PC-3 (cell line): ENCODE measurements around the gene SH2B3. TPM values are rescaled to one million over a fixed set of nuclear protein-coding genes. Genes with fewer than 3 reads are reported as not detected.
"Not testable (repeated sequence)": the region's sequence is repeated elsewhere in the genome, so short reads cannot be mapped to it uniquely, and the experiment has no call there.

Experiments used
- ATAC-seq: fragments of 200-7000 bp; cut with Tn5 transposase; 2 replicates; pipeline ENCODE4 v1.9.1; 2020; ENCODE audit warnings: mild to moderate bottlenecking, moderate library complexity
- BruUV-seq: library from RNA; stranded (reverse); fragments of 400-500 nt; replicated peaks from 2 replicates; lab custom pipeline; 2021; lab: Mats Ljungman, UMichigan
- CTCF ChIA-PET: fragments of 300-600 bp; sonication (Branson Sonifier 250); formaldehyde crosslinking; loops from one replicate; lab custom pipeline; 2022; ENCODE audit warnings: antibody characterized with exemption; lab: Charles Lee
- POLR2A ChIA-PET: fragments of 300-600 bp; sonication (Branson Sonifier 250); formaldehyde crosslinking; loops from one replicate; lab custom pipeline; 2022; ENCODE audit warnings: antibody characterized with exemption; ENCODE audit not compliant: unreplicated experiment; lab: Charles Lee
- DNase-seq: peaks from one replicate; pipeline ENCODE4 v3.0.0-alpha.2; 2015
- H2AFZ ChIP-seq: fragments of 300-600 bp; sonication (generic); 2 replicates; pipeline ENCODE4 v1.6.0; 2016; ENCODE audit warnings: antibody characterized with exemption, low read length
- H3F3A ChIP-seq: fragments of 300-600 bp; sonication (generic); one replicate; pipeline ENCODE4 v1.6.0; 2017; ENCODE audit warnings: antibody characterized with exemption, low read length, control low read depth, mild to moderate bottlenecking; ENCODE audit not compliant: unreplicated experiment
- H3K27ac ChIP-seq: fragments of 300-600 bp; sonication (generic); 2 replicates; pipeline ENCODE4 v1.5.1; 2016; ENCODE audit warnings: mild to moderate bottlenecking, low read length
- H3K27me3 ChIP-seq: fragments of 300-600 bp; sonication (generic); 2 replicates; pipeline ENCODE4 v1.6.1; 2016; ENCODE audit warnings: low read length, mixed read lengths
- H3K36me3 ChIP-seq: fragments of 300-600 bp; sonication (generic); 2 replicates; pipeline ENCODE4 v1.6.1; 2016; ENCODE audit warnings: low read depth, mixed run types, low read length, mixed read lengths
- H3K4me1 ChIP-seq: fragments of 300-600 bp; sonication (generic); 2 replicates; pipeline ENCODE4 v1.5.1; 2016; ENCODE audit warnings: low read length; ENCODE audit not compliant: insufficient read depth
- H3K4me2 ChIP-seq: fragments of 300-600 bp; sonication (generic); 2 replicates; pipeline ENCODE4 v1.6.0; 2016; ENCODE audit warnings: low read length
- H3K4me3 ChIP-seq: fragments of 300-600 bp; sonication (generic); 2 replicates; pipeline ENCODE4 v1.5.1; 2016; ENCODE audit warnings: mild to moderate bottlenecking, low read length, mixed read lengths
- H3K79me2 ChIP-seq: fragments of 300-600 bp; sonication (generic); 2 replicates; pipeline ENCODE4 v1.6.1; 2017; ENCODE audit warnings: low read length, mixed read lengths
- H3K9ac ChIP-seq: fragments of 300-600 bp; sonication (generic); 2 replicates; pipeline ENCODE4 v1.6.0; 2016; ENCODE audit warnings: mild to moderate bottlenecking, low read length
- H3K9me2 ChIP-seq: fragments of 300-600 bp; sonication (generic); replicated peaks from 2 replicates; pipeline ENCODE4 v1.6.1; 2016; ENCODE audit warnings: mixed run types, low read length, mixed read lengths
- H3K9me3 ChIP-seq: fragments of 300-600 bp; sonication (generic); 2 replicates; pipeline ENCODE4 v1.6.1; 2016; ENCODE audit warnings: low read length, mixed read lengths
- H4K20me1 ChIP-seq: fragments of 300-600 bp; sonication (generic); 2 replicates; pipeline ENCODE4 v1.6.1; 2016; ENCODE audit warnings: low read length, mixed read lengths
- CTCF ChIP-seq: fragments of 300-600 bp; sonication (generic); conservative IDR thresholded peaks from 2 replicates; pipeline ENCODE4 v1.5.1; 2017; ENCODE audit warnings: antibody characterized with exemption, low read depth, mild to moderate bottlenecking, low read length
- EZH2 ChIP-seq: fragments of 300-600 bp; sonication (generic); IDR thresholded peaks from one replicate; pipeline ENCODE4 v1.6.1; 2017; ENCODE audit warnings: antibody characterized with exemption, mild to moderate bottlenecking, low read length; ENCODE audit not compliant: unreplicated experiment
- EZH2phosphoT487 ChIP-seq: fragments of 300-600 bp; sonication (generic); IDR thresholded peaks from 2 replicates; pipeline ENCODE4 v1.6.1; 2018; ENCODE audit warnings: mild to moderate bottlenecking, antibody characterized with exemption, low read length, borderline replicate concordance
- intact Hi-C: fragments of 100-400 bp; cut with micrococcal nuclease; formaldehyde crosslinking; loops from 2 replicates; pipeline ENCODE4 v1.9.0; 2023
- total RNA-seq: library from RNA; depleted of rRNA; stranded (reverse); fragments of >200 nt; gene quantifications from 2 replicates; pipeline ENCODE4 v1.2.3, GENCODE V29; 2014

SH2B3 gene
- total RNA-seq, 1 experiment from 2014 or later: 12.9 TPM

GRCh38 chr12:111395336-111396187, 10.2 kb upstream of the SH2B3 start:
- H3K9ac ChIP-seq: no peak overlapping the region
- H3K4me2 ChIP-seq: no peak overlapping the region
- ChIA-PET POLR2A (no interaction called here), CTCF (interaction anchor here (0.6 to 2.3 kb wide), 4 partner anchors 56 to 132 kb away, joined by 3 to 43 read pairs (median 6); no protein-coding TSS in a partner anchor)
- no peaks in the 10 kb centered on the region for H3F3A ChIP-seq
- no peaks in the 10 kb centered on the region for H3K27me3 ChIP-seq
- H3K4me3 ChIP-seq: no peak overlapping the region
- peaks cover 23% of the 10 kb centered on the region for H3K4me1 ChIP-seq
- ATAC-seq (no peak), DNase-seq (no peak)
- no peak overlapping the region for H3K27ac ChIP-seq
- H3K79me2 ChIP-seq: no peaks in the 10 kb centered on the region
- no peaks in the 10 kb centered on the region for H4K20me1 ChIP-seq
- TF ChIP-seq CTCF (no peak), EZH2 (no peak), EZH2phosphoT487 (no peak)
- H3K9me3 ChIP-seq: no peaks in the 10 kb centered on the region
- no peaks in the 10 kb centered on the region for H3K36me3 ChIP-seq
- no TSS peak for BruUV-seq
- intact Hi-C loops: loop anchor here (2.0 to 10.0 kb wide), 3 partner anchors 65 to 279 kb away; no protein-coding TSS in a partner anchor
- no peaks in the 10 kb centered on the region for H3K9me2 ChIP-seq
- no peak overlapping the region for H2AFZ ChIP-seq

GRCh38 chr12:111396271-111396670, 9.5 kb upstream of the SH2B3 start:
- intact Hi-C loops: loop anchor here (2.0 to 10.0 kb wide), 3 partner anchors 65 to 279 kb away; no protein-coding TSS in a partner anchor
- CTCF ChIA-PET: interaction anchor here (0.6 to 2.3 kb wide), 6 partner anchors 8 to 132 kb away, joined by 3 to 43 read pairs (median 4); no protein-coding TSS in a partner anchor
- Histone ChIP-seq H3K4me2 (peak overlapping the region; percentile 64), H3K27ac (peak overlapping the region; percentile 65), H3K9ac (peak overlapping the region; percentile 55), H3K4me1 (peaks cover 23% of the 10 kb centered on the region), H2AFZ (peak overlapping the region; percentile 55; the same call in 1 of the 2 replicates), H3K4me3 (peak overlapping the region; percentile 38; the same call in 1 of the 2 replicates)
- ATAC-seq, H4K20me1 ChIP-seq, H3K27me3 ChIP-seq, H3K36me3 ChIP-seq, H3F3A ChIP-seq, H3K9me3 ChIP-seq, H3K79me2 ChIP-seq, H3K9me2 ChIP-seq, BruUV-seq, POLR2A ChIA-PET: not testable (repeated sequence)
- peak; percentile 63 for DNase-seq

GRCh38 chr12:111396726-111397445, 8.8 kb upstream of the SH2B3 start:
- Histone ChIP-seq H3K9me3 (no peaks in the 10 kb centered on the region), H3K79me2 (no peaks in the 10 kb centered on the region), H3K9me2 (no peaks in the 10 kb centered on the region), H3F3A (no peaks in the 10 kb centered on the region), H2AFZ (peak overlapping the region; percentile 55), H3K36me3 (no peaks in the 10 kb centered on the region), H3K4me2 (peak overlapping the region; percentile 64), H3K27me3 (no peaks in the 10 kb centered on the region), H3K27ac (peak overlapping the region; percentile 65), H3K9ac (peak overlapping the region; percentile 55), H3K4me1 (peaks cover 23% of the 10 kb centered on the region), H3K4me3 (peak overlapping the region; percentile 38; the same call in 1 of the 2 replicates), H4K20me1 (no peaks in the 10 kb centered on the region)
- intact Hi-C loops: loop anchor here (1.0 to 10.0 kb wide), 4 partner anchors 54 to 278 kb away; no protein-coding TSS in a partner anchor
- peak; percentile 99 for TF ChIP-seq CTCF
- no peak for TF ChIP-seq EZH2
- CTCF ChIA-PET: interaction anchor here (0.5 to 2.3 kb wide), 13 partner anchors 8 to 884 kb away, joined by 3 to 43 read pairs (median 3); no protein-coding TSS in a partner anchor
- peak; percentile 89 for DNase-seq
- BruUV-seq: no TSS peak
- POLR2A ChIA-PET: interaction anchor here (0.7 kb wide), 1 partner anchor 29 kb away, joined by 17 read pairs; no protein-coding TSS in a partner anchor
- ATAC-seq: peak; percentile 81
